GM12878 (cell line): ENCODE data around the gene IQGAP2. TPM values are rescaled to one million over a fixed set of nuclear protein-coding genes. Genes with fewer than 3 reads are reported as not detected.

ENCODE experiments used
- ATAC-seq: fragments of 200-7000 bp; cut with Tn5 transposase; 3 replicates; pipeline ENCODE4 v1.9.1; 2020; ENCODE audit warnings: mild to moderate bottlenecking, moderate library complexity
- BruUV-seq: library from RNA; stranded (reverse); fragments of 400-500 nt; replicated peaks from 2 replicates; lab custom pipeline; 2021; lab: Mats Ljungman, UMichigan
- CTCF ChIA-PET: fragments of 300-600 bp; sonication (Branson Sonifier 250); formaldehyde crosslinking; extraction: SDS; loops from one replicate; lab custom pipeline; 2021; ENCODE audit warnings: inconsistent platforms; lab: Yijun Ruan, JAX
- POLR2A ChIA-PET: fragments of 350-600 bp; formaldehyde crosslinking; extraction: SDS; loops from one replicate; lab custom pipeline; 2021; ENCODE audit warnings: inconsistent platforms; lab: Charles Lee
- RAD21 ChIA-PET: fragments of 300-600 bp; sonication (Branson Sonifier 250); formaldehyde crosslinking; loops from one replicate; lab custom pipeline; 2023; ENCODE audit warnings: antibody characterized with exemption; ENCODE audit not compliant: unreplicated experiment; lab: Charles Lee
- SMC1A ChIA-PET: fragments of 300-600 bp; sonication (Branson Sonifier 250); formaldehyde crosslinking; loops from one replicate; lab custom pipeline; 2023; ENCODE audit not compliant: unreplicated experiment, uncharacterized antibody; lab: Charles Lee
- DNase-seq: peaks from one replicate; pipeline ENCODE4 v3.0.0-alpha.2; 2011; ENCODE audit warnings: low read depth, low spot score
- FAIRE-seq: peaks from 3 replicates; lab custom pipeline; 2011; peaks lifted over from hg19 to GRCh38; lab: Jason Lieb, UNC
- H2AFZ ChIP-seq: 2 replicates; pipeline ENCODE4 v1.6.0; 2011; ENCODE audit warnings: low read depth, low read length, control low read depth; ENCODE audit not compliant: control insufficient read depth
- H3K27ac ChIP-seq: 2 replicates; pipeline ENCODE4 v1.5.1; 2011; ENCODE audit warnings: control low read depth; ENCODE audit not compliant: control insufficient read depth, insufficient read depth
- H3K27me3 ChIP-seq, 2 experiments: replicated peaks in 1 of 2; 2 replicates each; pipeline versions ENCODE4 v1.6.0 to v1.6.1; 2011; ENCODE audit warnings: low read length in 1 of 2; ENCODE audit not compliant: control insufficient read depth in 2 of 2, insufficient read depth in 2 of 2
- H3K36me3 ChIP-seq, 2 experiments: 2 replicates each; pipeline ENCODE4 v1.5.1; 2011; ENCODE audit warnings: low read length in 1 of 2; ENCODE audit not compliant: control insufficient read depth in 2 of 2, insufficient read depth in 2 of 2
- H3K4me1 ChIP-seq: 2 replicates; pipeline ENCODE4 v1.6.1; 2011; ENCODE audit warnings: mild to moderate bottlenecking, low read length, moderate library complexity, mixed read lengths; ENCODE audit not compliant: control insufficient read depth, insufficient read depth
- H3K4me2 ChIP-seq: 2 replicates; pipeline ENCODE4 v1.6.0; 2011; ENCODE audit warnings: control low read depth; ENCODE audit not compliant: control insufficient read depth, insufficient read depth
- H3K4me3 ChIP-seq: fragments of 200-600 bp; sonication (generic); 2 replicates; pipeline ENCODE4 v1.5.1; 2016
- H3K79me2 ChIP-seq: 2 replicates; pipeline ENCODE4 v1.6.0; 2011; ENCODE audit warnings: low read length; ENCODE audit not compliant: control insufficient read depth, insufficient read depth
- H3K9ac ChIP-seq: 2 replicates; pipeline ENCODE4 v1.8.0; 2011; ENCODE audit warnings: low read length, control low read depth, mixed read lengths; ENCODE audit not compliant: control insufficient read depth, insufficient read depth
- H3K9me3 ChIP-seq: replicated peaks from 3 replicates; pipeline ENCODE4 v1.5.1; 2011; ENCODE audit warnings: mild to moderate bottlenecking, low read length; ENCODE audit not compliant: control insufficient read depth, insufficient read depth
- H4K20me1 ChIP-seq: 2 replicates; pipeline ENCODE4 v1.6.0; 2011; ENCODE audit not compliant: control insufficient read depth, insufficient read depth
- BCL11A ChIP-seq: IDR thresholded peaks from 2 replicates; pipeline ENCODE4 v1.6.1; 2011; ENCODE audit warnings: low read depth, low read length
- KLF5 ChIP-seq: fragments of 450-650 bp; IDR thresholded peaks from 2 replicates; pipeline ENCODE4 v1.6.1; 2014; ENCODE audit warnings: mild to moderate bottlenecking; ENCODE audit not compliant: partially characterized antibody
- MEF2A ChIP-seq: IDR thresholded peaks from 2 replicates; pipeline ENCODE4 v1.6.1; 2011; ENCODE audit warnings: low read depth, mild to moderate bottlenecking, low read length, moderate library complexity; ENCODE audit not compliant: insufficient read depth
- RAD21 ChIP-seq: IDR thresholded peaks from 2 replicates; pipeline ENCODE4 v1.6.1; 2011; ENCODE audit warnings: mild to moderate bottlenecking, low read depth, low read length, moderate library complexity; ENCODE audit not compliant: insufficient read depth
- RCOR1 ChIP-seq: conservative IDR thresholded peaks from 2 replicates; pipeline ENCODE4 v1.6.1; 2012; ENCODE audit warnings: low read depth, low read length, improper control_type of control experiment
- STAT1 ChIP-seq: fragments of 450-650 bp; conservative IDR thresholded peaks from 2 replicates; pipeline ENCODE4 v1.6.1; 2014; ENCODE audit warnings: antibody characterized with exemption, mild to moderate bottlenecking
- USF1 ChIP-seq: IDR thresholded peaks from 2 replicates; pipeline ENCODE4 v1.6.1; 2011; ENCODE audit warnings: borderline replicate concordance, low read depth, mild to moderate bottlenecking, moderate library complexity, mixed read lengths, low read length; ENCODE audit not compliant: insufficient read depth; ENCODE audit errors: extremely low read length
- WGBS: methylation state at CpG from one replicate; pipeline ENCODE4 v1.1.6; 2016; ENCODE audit warnings: low lambda C conversion rate; ENCODE audit not compliant: insufficient replicate concordance, insufficient coverage; ENCODE audit errors: missing lambda C conversion rate; 5-methylcytosine and 5-hydroxymethylcytosine counted together
- in situ Hi-C: fragments of 300-500 bp; cut with MboI; formaldehyde crosslinking; loops from 9 replicates; pipeline ENCODE4 v1.14.3; 2018; ENCODE audit warnings: mixed read lengths
- intact Hi-C: fragments of 100-400 bp; cut with micrococcal nuclease; formaldehyde crosslinking; loops from one replicate; pipeline ENCODE4 v1.14.2; 2022; ENCODE audit not compliant: unreplicated experiment
- polyA plus RNA-seq, 11 experiments: library from polyadenylated mRNA; depleted of rRNA in 4 of 11; unstranded in 6 of 11; stranded (reverse) in 5 of 11; fragments of >200 nt; fragmentation: Nextera tagmentation in 4 of 11; fragmentation: Illumina TruSeq in 1 of 11; extraction: Ambion mirVana in 4 of 11; extraction: Trizol in 1 of 11; gene quantifications; 1 replicate in 1 of 11; 2 replicates in 10 of 11; pipeline versions ENCODE4 v1.2.1 to v1.2.3, GENCODE V29; 2011 to 2016; ENCODE audit warnings: inconsistent platforms in 2 of 11, missing spikeins in 2 of 11, low read depth in 1 of 11
- total RNA-seq, 4 experiments: library from RNA; depleted of rRNA in 3 of 4; stranded (reverse); fragments of >200 nt in 3 of 4; fragmentation: Illumina TruSeq in 1 of 4; extraction: Trizol in 1 of 4; gene quantifications; 2 replicates each; pipeline versions ENCODE4 v1.2.1 to v1.2.3, GENCODE V29; 2013 to 2021

Gene IQGAP2
- total and polyA plus RNA-seq, 10 of the 15 experiments (the other 5 are each of a cell fraction or from before 2014, with no cell fraction given): 14.5 to 41.4 (median 21.8) TPM

GRCh38 chr5:76477061-76477460 is 74.0 kb downstream of the IQGAP2 start:
- RAD21 ChIA-PET: no interaction called here
- POLR2A ChIA-PET: interaction anchor here (0.7 kb wide), 1 partner anchor 66 kb away, joined by 3 read pairs; no protein-coding TSS in a partner anchor
- SMC1A ChIA-PET: no interaction called here
- 54% methylated on average over 2 of the region's 2 CpGs for WGBS
- Histone ChIP-seq H3K4me2 (no peak overlapping the region), H2AFZ (no peak overlapping the region), H3K27me3 (no peaks in the 10 kb centered on the region), H3K9ac (no peak overlapping the region), H3K4me1 (no peaks in the 10 kb centered on the region), H3K79me2 (no peaks in the 10 kb centered on the region)
- in situ Hi-C loops: no loop called here
- CTCF ChIA-PET: no interaction called here
- ATAC-seq (no peak), DNase-seq (no peak)
- no peak for TF ChIP-seq RAD21
- no peak for TF ChIP-seq RCOR1
- TF ChIP-seq MEF2A: no peak
- TF ChIP-seq, all 136 proteins: peak for 0
- Histone ChIP-seq H3K36me3 (no peaks in the 10 kb centered on the region), H3K4me3 (no peak overlapping the region), H4K20me1 (no peaks in the 10 kb centered on the region), H3K27ac (no peak overlapping the region), H3K9me3 (no peaks in the 10 kb centered on the region)
- intact Hi-C loops: no loop called here
- FAIRE-seq: no peak
- BruUV-seq: no TSS peak

GRCh38 chr5:76477571-76477970 is 74.5 kb downstream of the IQGAP2 start:
- Histone ChIP-seq H3K4me3 (no peak overlapping the region), H3K4me1 (no peaks in the 10 kb centered on the region), H3K9ac (no peak overlapping the region), H3K27me3 (no peaks in the 10 kb centered on the region), H3K36me3 (no peaks in the 10 kb centered on the region), H2AFZ (no peak overlapping the region), H3K79me2 (no peaks in the 10 kb centered on the region), H4K20me1 (no peaks in the 10 kb centered on the region), H3K9me3 (no peaks in the 10 kb centered on the region)
- ChIA-PET CTCF (no interaction called here), RAD21 (no interaction called here), SMC1A (no interaction called here)
- DNase-seq (no peak), FAIRE-seq (no peak), ATAC-seq (no peak)
- no TSS peak for BruUV-seq
- TF ChIP-seq KLF5 (no peak), STAT1 (no peak), USF1 (no peak), BCL11A (no peak)
- TF ChIP-seq, all 136 proteins: peak for 0
- intact Hi-C loops: no loop called here
- POLR2A ChIA-PET: interaction anchor here (0.7 kb wide), 1 partner anchor 65 kb away, joined by 3 read pairs; no protein-coding TSS in a partner anchor
- Histone ChIP-seq H3K27ac (no peak overlapping the region), H3K4me2 (no peak overlapping the region)
- in situ Hi-C loops: no loop called here
